Rectal smooth muscle tissue (tissue), 1 donor: ENCODE data around the gene KYAT1.

Experiments
- H3K27ac ChIP-seq: one replicate; pipeline ENCODE4 v1.7.0; 2013; ENCODE audit warnings: low read depth, low read length, inconsistent platforms
- H3K27me3 ChIP-seq: one replicate; pipeline ENCODE4 v1.7.0; 2013; ENCODE audit warnings: low read length; ENCODE audit not compliant: control insufficient read depth, insufficient read depth
- H3K36me3 ChIP-seq: one replicate; pipeline ENCODE4 v1.7.0; 2013; ENCODE audit warnings: low read length; ENCODE audit not compliant: control insufficient read depth, insufficient read depth
- H3K4me1 ChIP-seq: one replicate; pipeline ENCODE4 v1.7.0; 2013; ENCODE audit warnings: low read length; ENCODE audit not compliant: control insufficient read depth, insufficient read depth
- H3K4me3 ChIP-seq: one replicate; pipeline ENCODE4 v1.7.0; 2013; ENCODE audit warnings: low read length
- H3K9ac ChIP-seq: one replicate; pipeline ENCODE4 v1.7.0; 2013; ENCODE audit warnings: low read length

Gene KYAT1

GRCh38 chr9:128823362-128823902 is 58.3 kb downstream of the KYAT1 start:
- H3K27ac ChIP-seq: no peak overlapping the region
- H3K4me1 ChIP-seq: peaks cover 8% of the 10 kb centered on the region
- peaks cover 27% of the 10 kb centered on the region for H3K36me3 ChIP-seq
- no peaks in the 10 kb centered on the region for H3K27me3 ChIP-seq
- H3K9ac ChIP-seq: no peak overlapping the region
- no peak overlapping the region for H3K4me3 ChIP-seq

DNA sequence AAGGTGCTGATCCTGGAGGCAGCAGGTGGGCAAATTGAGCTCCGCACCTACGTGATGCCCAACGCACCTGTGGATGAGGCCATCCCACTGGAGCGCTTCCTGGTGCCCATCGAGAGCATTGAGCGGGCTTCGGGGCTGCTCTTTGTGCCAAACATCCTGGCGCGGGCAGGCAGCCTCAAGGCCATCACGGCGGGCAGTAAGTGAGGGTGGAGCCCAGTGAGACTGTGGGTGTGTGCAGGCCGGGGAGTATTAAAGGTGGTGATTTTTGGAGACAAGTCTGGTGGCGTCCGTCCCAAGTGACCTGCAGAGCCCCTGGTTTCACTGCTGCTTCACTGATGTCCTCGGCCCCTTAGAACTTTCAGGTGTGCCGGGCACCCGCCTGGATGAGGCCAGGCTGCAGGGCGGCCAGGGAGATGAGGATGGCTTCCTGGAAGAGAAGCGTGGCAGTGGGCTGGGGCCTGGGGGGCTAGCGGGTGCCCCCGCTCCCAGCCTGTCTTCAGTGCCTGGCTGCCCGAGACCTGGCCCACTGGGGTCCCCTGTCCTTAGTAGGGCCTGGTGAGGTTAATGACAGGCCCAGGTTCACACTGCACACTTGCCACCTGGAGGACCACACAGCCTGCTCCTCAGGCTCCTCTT is 59.2 kb downstream of the KYAT1 start:
- Histone ChIP-seq H3K9ac (no peak overlapping the region), H3K4me3 (no peak overlapping the region), H3K36me3 (peaks cover 25% of the 10 kb centered on the region), H3K27ac (no peak overlapping the region), H3K4me1 (peaks cover 8% of the 10 kb centered on the region), H3K27me3 (no peaks in the 10 kb centered on the region)

DNA sequence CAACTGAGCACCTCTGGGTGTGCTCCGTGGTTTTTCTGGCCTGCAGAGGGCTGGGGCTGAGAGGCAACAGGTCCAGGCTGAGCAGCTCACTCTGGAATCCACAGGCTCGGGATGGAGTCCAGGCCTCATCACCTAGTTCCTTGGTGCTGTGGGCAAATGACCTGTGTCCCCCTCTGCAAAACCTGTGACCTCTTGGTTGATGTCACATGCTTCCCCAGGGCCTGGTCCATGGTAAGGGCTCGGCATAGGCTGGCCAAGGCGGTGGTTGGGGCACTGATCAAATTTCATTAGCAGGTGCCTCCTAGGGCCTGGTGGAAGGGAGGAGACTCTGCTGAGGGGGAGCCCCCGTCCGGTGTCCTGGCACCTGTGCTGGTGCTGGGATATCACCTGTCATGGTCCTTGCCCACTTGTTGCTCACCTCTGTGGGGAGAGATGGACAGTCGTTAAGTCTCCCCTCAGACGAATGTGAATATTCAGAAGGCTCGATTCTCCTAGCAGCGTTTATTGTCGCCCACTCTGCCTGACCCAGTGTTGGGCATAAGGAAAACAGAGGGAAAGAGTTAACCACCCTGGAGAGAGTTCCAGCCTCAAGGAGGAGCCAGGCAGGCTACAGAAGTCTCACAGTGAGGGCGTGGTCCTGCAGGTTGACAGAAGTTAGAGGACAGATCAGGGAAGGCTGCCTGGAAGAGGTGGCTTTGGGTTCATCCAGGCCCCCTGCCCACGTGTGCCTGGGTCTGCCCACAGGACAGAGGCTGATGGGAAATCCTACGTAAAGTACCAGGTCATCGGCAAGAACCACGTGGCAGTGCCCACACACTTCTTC is 60.0 kb downstream of the KYAT1 start:
- no peak overlapping the region for H3K27ac ChIP-seq
- peaks cover 8% of the 10 kb centered on the region for H3K4me1 ChIP-seq
- H3K36me3 ChIP-seq: peaks cover 22% of the 10 kb centered on the region

DNA sequence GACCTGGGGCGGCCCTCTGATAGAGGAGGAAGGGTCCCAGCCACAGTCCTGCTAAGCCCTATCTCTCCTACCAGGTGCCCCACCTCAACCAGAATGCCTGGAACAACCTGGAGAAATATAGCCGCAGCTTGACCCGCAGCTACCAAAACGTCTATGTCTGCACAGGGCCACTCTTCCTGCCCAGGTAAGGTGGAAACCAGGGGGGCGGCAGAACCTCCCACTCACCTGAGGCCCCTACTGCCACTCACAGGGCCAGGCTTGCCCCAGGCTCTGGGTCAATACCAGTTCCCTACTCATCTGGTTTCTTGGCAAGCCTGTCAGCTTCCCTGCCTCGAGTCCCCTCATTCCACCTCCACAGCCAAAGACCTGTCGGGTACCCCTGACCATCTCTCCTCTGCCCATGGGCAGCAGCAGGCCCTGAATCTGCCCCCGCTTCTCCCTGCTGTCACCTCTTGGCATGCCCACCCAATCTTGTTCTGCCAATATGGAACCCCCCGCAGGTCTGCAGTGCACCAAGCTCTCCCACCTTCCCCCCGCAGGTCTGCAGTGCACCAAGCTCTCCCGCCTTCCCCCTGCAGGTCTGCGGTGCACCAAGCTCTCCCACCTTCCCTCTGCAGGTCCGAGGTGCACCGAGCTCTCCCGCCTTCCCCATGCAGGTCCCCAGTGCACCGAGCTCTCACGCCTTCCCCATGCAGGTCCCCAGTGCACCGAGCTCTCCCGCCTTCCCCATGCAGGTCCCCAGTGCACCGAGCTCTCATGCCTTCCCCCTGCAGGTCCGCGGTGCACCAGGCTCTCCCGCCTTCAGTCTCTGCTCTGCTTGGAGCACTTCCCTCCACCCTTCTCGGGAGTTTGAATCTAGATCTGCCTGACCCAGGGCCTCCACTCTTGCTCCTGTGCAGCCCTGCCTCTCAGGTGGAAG is 60.8 kb downstream of the KYAT1 start:
- Histone ChIP-seq H3K27ac (no peak overlapping the region), H3K9ac (no peak overlapping the region), H3K27me3 (no peaks in the 10 kb centered on the region), H3K4me3 (no peak overlapping the region), H3K36me3 (peaks cover 19% of the 10 kb centered on the region), H3K4me1 (peaks cover 8% of the 10 kb centered on the region)

More for the DNA sequence above, 60.0 kb downstream of the KYAT1 start:
- Histone ChIP-seq H3K9ac (no peak overlapping the region), H3K27me3 (no peaks in the 10 kb centered on the region), H3K4me3 (no peak overlapping the region)

DNA sequence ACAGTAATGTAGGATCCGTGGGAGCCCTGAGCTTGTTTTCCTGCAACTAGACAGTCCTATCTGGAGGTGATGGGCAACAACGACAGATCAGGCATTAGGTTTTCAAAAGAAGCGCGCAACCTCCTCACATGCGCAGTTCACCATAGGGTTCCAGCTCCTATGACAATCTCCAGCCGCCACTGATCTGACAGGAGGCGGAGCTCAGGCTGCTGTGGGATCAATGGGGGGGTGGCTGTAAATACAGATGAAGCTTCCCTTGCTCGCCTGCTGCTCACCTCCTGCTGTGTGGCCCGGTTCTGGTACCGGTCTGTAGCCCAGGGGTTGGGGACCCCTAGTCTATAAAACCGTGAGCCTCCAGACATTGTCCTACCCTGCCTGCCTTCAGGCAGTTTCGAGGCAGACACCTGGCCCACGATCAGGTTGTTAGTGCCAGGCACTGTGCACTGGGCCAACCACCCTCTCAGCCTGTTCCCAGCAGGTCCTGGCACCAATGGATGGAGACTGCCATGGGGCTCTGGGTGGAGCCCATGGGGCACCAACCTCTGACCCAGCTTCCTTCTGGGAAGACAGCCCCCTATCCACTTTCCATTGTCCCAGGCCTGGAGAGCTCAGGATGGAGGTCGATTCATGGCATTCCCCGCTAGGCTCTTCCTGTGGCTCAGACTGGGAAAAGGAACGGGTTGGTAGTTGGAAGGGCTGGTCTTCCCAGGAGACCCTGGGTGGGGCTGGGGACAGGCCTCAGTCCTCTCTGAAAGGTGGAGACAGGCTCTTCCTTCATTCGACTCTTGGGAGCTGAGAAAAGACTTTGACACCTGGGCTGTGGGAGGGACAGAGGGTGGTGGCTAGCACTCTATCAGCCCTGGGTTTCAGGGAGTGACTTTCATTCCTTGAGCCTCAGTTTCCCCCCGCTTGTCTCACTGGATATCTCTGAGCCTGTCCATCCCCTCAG is 61.8 kb downstream of the KYAT1 start:
- H3K4me1 ChIP-seq: peaks cover 8% of the 10 kb centered on the region
- H3K9ac ChIP-seq: no peak overlapping the region
- peak overlapping the region; percentile 30 for H3K4me3 ChIP-seq
- H3K27ac ChIP-seq: peak overlapping the region; percentile 86
- H3K27me3 ChIP-seq: no peaks in the 10 kb centered on the region
- peaks cover 13% of the 10 kb centered on the region for H3K36me3 ChIP-seq

DNA sequence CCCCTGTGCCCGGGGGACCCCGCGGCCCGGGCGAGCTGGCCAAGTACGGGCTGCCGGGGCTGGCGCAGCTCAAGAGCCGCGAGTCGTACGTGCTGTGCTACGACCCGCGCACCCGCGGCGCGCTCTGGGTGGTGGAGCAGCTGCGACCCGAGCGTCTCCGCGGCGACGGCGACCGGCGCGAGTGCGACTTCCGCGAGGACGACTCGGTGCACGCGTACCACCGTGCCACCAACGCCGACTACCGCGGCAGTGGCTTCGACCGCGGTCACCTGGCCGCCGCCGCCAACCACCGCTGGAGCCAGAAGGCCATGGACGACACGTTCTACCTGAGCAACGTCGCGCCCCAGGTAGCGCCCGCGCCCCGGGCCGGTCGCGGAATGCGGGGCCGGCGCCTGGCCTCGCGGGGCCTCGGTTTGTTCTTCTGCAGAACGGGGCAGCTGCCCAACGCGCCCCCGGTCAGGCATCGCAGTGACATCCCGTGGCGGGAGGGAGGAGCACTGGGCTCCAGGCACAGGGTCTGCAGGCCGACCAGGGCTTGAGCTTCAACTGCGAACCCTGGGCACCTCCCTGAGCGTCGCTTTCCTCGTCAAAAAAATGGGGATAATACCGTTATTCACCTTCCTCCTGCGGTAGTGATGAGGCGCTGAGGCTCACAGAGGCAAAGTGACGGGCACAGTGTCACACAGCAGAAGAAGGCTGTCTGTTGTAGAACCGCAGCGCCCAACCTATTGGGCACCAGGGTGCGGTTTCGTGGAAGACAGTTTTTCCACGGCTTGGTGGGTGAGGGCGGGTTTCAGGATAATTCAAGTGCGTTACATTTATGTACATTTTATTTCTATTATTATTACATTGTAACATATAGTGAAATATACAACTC is 62.7 kb downstream of the KYAT1 start:
- H3K4me3 ChIP-seq: peak overlapping the region; percentile 84
- peak overlapping the region; percentile 56 for H3K9ac ChIP-seq

DNA sequence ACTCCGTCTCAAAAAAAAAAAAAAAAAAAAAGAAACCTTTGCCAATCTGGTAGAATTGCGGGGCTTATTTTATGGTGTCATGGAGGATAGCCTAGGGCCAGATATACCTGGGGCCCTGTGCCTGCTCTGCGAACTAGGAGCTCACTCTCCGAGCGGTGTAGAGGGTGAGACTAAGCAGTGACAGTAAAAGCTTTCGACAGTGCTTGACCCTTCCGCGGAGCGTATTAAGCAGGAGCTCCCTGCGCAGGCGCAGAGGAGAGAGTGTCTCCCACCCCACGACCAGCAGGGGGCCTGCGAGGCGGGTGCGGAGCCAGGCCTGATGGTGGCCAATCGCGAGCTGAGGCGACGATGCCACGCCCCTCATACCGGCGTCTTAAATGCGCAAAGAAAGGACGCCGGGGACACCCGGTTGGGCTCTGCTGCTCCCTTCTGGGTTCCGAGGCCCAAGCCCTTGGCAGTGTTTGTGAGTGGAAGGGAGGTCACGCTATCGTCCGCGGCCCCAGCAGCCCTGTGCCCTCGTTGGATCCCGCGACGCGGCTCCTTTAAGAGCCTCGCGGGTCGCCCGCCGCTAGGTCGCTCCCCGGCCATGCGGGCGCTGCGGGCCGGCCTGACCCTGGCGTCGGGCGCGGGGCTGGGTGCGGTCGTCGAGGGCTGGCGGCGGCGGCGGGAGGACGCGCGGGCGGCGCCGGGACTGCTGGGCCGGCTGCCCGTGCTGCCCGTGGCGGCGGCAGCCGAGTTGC is 63.5 kb downstream of the KYAT1 start, which contains the start of gene ENDOG:
ENDOG (plus strand) TSS at position 402 of the 740 bp plus-strand sequence; CDS start at position 587, 185 bp downstream.
- H3K36me3 ChIP-seq: peaks cover 9% of the 10 kb centered on the region
- peak within 1 kb of the TSS; percentile 84 for H3K4me3 ChIP-seq
- no peaks in the 10 kb centered on the region for H3K27me3 ChIP-seq
- peak within 1 kb of the TSS; percentile 86 for H3K27ac ChIP-seq
- H3K9ac ChIP-seq: peak within 1 kb of the TSS; percentile 56
- H3K4me1 ChIP-seq: peaks cover 8% of the 10 kb centered on the region

More for the DNA sequence above, 62.7 kb downstream of the KYAT1 start:
- Histone ChIP-seq H3K27ac (peak overlapping the region; percentile 86), H3K27me3 (no peaks in the 10 kb centered on the region), H3K36me3 (peaks cover 9% of the 10 kb centered on the region), H3K4me1 (peaks cover 8% of the 10 kb centered on the region)

DNA sequence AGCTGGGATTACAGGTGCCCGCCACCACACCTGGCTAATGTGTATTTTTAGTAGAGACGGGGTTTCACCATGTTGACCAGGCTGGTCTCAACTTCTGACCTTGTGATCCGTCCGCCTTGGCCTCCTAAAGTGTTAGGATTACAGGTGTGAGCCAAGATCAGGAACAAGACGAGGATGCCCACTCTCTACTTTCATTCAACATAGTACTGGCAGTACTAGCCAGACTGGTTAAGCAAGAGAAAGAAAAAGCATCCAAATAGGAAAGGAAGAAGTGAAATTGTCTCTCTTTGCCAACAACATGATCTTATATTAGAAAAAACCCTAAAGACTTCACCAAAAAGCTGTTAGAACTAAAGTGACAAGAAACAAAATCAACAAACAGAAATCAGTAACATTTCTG is 70.9 kb downstream of the KYAT1 start:
- no peak overlapping the region for H3K9ac ChIP-seq
- H3K4me1 ChIP-seq: no peaks in the 10 kb centered on the region
- no peak overlapping the region for H3K4me3 ChIP-seq
- no peaks in the 10 kb centered on the region for H3K27me3 ChIP-seq
- no peak overlapping the region for H3K27ac ChIP-seq
- peaks cover 12% of the 10 kb centered on the region for H3K36me3 ChIP-seq

GRCh38 chr9:128809831-128810230 is 71.9 kb downstream of the KYAT1 start:
- Histone ChIP-seq H3K4me1 (no peaks in the 10 kb centered on the region), H3K27ac (no peak overlapping the region), H3K27me3 (no peaks in the 10 kb centered on the region), H3K4me3 (no peak overlapping the region), H3K9ac (no peak overlapping the region), H3K36me3 (peaks cover 17% of the 10 kb centered on the region)

DNA sequence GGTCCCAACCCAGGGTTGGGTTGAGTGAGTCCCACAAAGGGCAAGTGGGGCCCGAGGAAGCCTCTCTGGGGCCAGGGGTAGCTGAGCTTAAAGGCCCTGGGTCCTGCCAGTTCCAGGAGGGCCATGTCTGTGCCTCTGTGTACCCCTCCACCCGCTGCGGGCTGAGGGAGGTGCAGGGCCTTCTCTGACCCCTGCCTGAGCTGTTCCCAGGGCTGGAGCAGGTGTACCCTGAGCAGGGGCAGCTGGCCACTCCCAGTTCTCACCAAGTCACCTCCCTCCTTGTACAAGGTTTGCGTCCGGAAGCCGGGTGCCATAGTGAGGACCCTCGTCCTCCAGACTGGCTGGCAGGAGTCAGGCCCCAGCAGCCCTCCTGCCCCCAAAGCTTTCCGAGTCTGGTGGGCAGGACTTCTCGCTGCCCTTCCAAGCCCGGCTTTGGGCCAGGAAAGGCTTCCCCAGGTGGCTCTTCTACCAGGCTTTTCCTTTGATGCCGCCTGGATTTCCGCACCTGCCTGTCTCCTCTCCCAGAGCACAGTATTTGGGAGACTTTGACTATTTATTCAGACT is 72.6 kb downstream of the KYAT1 start:
- no peaks in the 10 kb centered on the region for H3K27me3 ChIP-seq
- H3K36me3 ChIP-seq: peaks cover 18% of the 10 kb centered on the region

More for the DNA sequence above, 72.6 kb downstream of the KYAT1 start:
- no peak overlapping the region for H3K27ac ChIP-seq
- no peak overlapping the region for H3K4me3 ChIP-seq
- no peak overlapping the region for H3K9ac ChIP-seq
- H3K4me1 ChIP-seq: no peaks in the 10 kb centered on the region
